Coronary artery (tissue), 2 donors: ENCODE results near the gene ACSL6.

ENCODE experiments used
- DNase-seq: peaks from one replicate; pipeline ENCODE4 v3.0.0-alpha.2; 2017; ENCODE audit warnings: low spot score
- H3K27ac ChIP-seq, 2 donors: fragments of 200-600 bp; sonication (generic); one replicate each; pipeline ENCODE4 v1.5.1; 2016 to 2019
- H3K4me3 ChIP-seq: fragments of 200-600 bp; sonication (generic); 2 replicates; pipeline ENCODE4 v1.5.1; 2016; ENCODE audit warnings: mild to moderate bottlenecking, moderate library complexity
- CTCF ChIP-seq: fragments of 200-600 bp; sonication (generic); IDR thresholded peaks from one replicate; pipeline ENCODE4 v1.5.1; 2019; ENCODE audit warnings: antibody characterized with exemption

ACSL6 gene

GRCh38 chr5:131950706-131951105, 60.8 kb downstream of the ACSL6 start:
- DNase-seq: no peak
- Histone ChIP-seq H3K27ac (no peak overlapping the region), H3K4me3 (no peak overlapping the region)
- no peak for TF ChIP-seq CTCF

DNA sequence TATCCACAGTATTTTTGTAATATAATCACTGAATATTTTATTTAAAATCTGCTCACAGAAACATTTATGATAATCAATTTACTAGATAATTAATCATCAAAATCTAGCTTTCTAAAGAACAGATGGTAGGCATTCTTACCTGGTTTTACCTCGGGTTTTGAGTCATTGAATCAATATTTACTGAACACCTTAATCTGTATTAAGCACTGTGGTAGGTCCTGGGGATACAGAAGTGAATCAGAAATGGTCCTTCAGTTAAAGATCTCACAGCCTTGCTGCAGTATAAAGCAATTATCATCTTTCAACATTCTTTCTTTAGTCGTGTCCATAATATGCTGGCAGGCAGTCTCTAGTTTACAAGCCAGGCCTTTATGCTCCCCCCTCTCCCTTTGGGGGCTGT, 64.0 kb downstream of the ACSL6 start:
- Histone ChIP-seq H3K4me3 (no peak overlapping the region), H3K27ac (no peak overlapping the region)
- DNase-seq: no peak
- TF ChIP-seq CTCF: no peak

- no peak within 1 kb of the TSS for H3K27ac ChIP-seq
- DNase-seq: no peak
- H3K4me3 ChIP-seq: no peak within 1 kb of the TSS
- TF ChIP-seq CTCF: no peak
Observed at GRCh38 chr5:131945551-131946168, 65.8 kb downstream of the ACSL6 start, which contains the start of gene MEIKIN. Gene MEIKIN, minus strand, starts transcription at chr5:131945663. Its CDS starts 158 bp downstream, at chr5:131945505.

- TF ChIP-seq CTCF: no peak
- DNase-seq: no peak
- Histone ChIP-seq H3K27ac (no peak overlapping the region), H3K4me3 (no peak overlapping the region)
Observed at GRCh38 chr5:131944702-131945550, 66.5 kb downstream of the ACSL6 start.

- Histone ChIP-seq H3K27ac (no peak overlapping the region), H3K4me3 (no peak overlapping the region)
- no peak for TF ChIP-seq CTCF
- no peak for DNase-seq
Observed at GRCh38 chr5:131943916-131944315, 67.5 kb downstream of the ACSL6 start.

DNA sequence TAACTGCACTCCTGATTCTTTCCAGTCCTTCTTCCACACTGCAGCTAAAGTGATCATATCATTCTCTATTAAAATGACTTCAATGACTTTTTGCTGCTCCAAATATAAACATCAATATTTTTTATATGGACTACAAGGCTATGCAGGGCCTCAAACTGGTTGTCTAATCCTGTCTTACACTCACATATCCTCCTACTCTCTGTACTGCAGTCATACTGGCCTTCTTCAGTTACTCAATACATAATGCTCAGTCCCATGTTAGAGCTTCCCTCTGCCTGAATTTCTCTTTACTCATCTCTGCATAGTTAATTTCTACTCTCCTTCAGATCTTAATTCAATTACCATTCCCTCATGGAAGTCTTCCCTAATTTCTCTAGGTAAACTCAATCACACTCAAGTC, 69.4 kb downstream of the ACSL6 start:
- TF ChIP-seq CTCF: no peak
- H3K27ac ChIP-seq: no peak overlapping the region
- H3K4me3 ChIP-seq: no peak overlapping the region
- no peak for DNase-seq
